Measurements from ENCODE around the gene PARL.
A peak's percentile ranks its signal among the peaks of the same experiment; 100 is the strongest.

Gene PARL

GRCh38 chr3:183825456-183826161 is 59.1 kb downstream of the PARL start, which contains the start of gene MAP6D1:
MAP6D1 (minus strand) TSS chr3:183825577; CDS start chr3:183825547, 30 bp downstream.
- peak; percentile 36 for TF ChIP-seq CTCF (IDR thresholded peaks at IDR 0.05; ENCODE audit: low read depth, low read length)
- DNase-seq (ENCODE audit: extremely low read depth, low read depth): peak; percentile 10

GRCh38 chr3:183824761-183825455 is 59.8 kb downstream of the PARL start:
- no peak for TF ChIP-seq CTCF (IDR thresholded peaks at IDR 0.05; ENCODE audit: low read depth, low read length)
- DNase-seq (ENCODE audit: extremely low read depth, low read depth): no peak

- no peak for TF ChIP-seq CTCF (IDR thresholded peaks at IDR 0.05; ENCODE audit: low read depth, low read length)
- DNase-seq (ENCODE audit: extremely low read depth, low read depth): no peak
Measured at GRCh38 chr3:183823963-183824362, 60.7 kb downstream of the PARL start.

- no peak for DNase-seq (ENCODE audit: extremely low read depth, low read depth)
- no peak for TF ChIP-seq CTCF (IDR thresholded peaks at IDR 0.05; ENCODE audit: low read depth, low read length)
Measured at GRCh38 chr3:183822631-183823030, 62.0 kb downstream of the PARL start.

GRCh38 chr3:183819831-183820230 is 64.8 kb downstream of the PARL start:
- no peak for TF ChIP-seq CTCF (IDR thresholded peaks at IDR 0.05; ENCODE audit: low read depth, low read length)
- DNase-seq (ENCODE audit: extremely low read depth, low read depth): no peak

- no peak for TF ChIP-seq CTCF (IDR thresholded peaks at IDR 0.05; ENCODE audit: low read depth, low read length)
- DNase-seq (ENCODE audit: extremely low read depth, low read depth): no peak
Measured at GRCh38 chr3:183818706-183819624, 65.7 kb downstream of the PARL start.
